Kidney glomerular epithelial cell (primary cell): ENCODE measurements around the gene PTPDC1.
"Not testable (repeated sequence)": the region's sequence is repeated elsewhere in the genome, so short reads cannot be mapped to it uniquely, and the experiment has no call there.

Experiments used
- DNase-seq: peaks from one replicate; lab custom pipeline; 2025; lab: John Stamatoyannopoulos, UW

The PTPDC1 gene

GRCh38 chr9:94086486-94087345 is 2.5 kb downstream of the PTPDC1 start:
- no peak for DNase-seq

GRCh38 chr9:94094219-94095145 is 10.2 kb downstream of the PTPDC1 start:
- not testable (repeated sequence) for DNase-seq

GRCh38 chr9:94096819-94097577 is 12.7 kb downstream of the PTPDC1 start:
- no peak for DNase-seq

GRCh38 chr9:94097788-94098414 is 13.6 kb downstream of the PTPDC1 start:
- no peak for DNase-seq

- DNase-seq, result no peak
Observed at GRCh38 chr9:94100152-94100879, 16.1 kb downstream of the PTPDC1 start.

GRCh38 chr9:94101162-94101853 is 17.0 kb downstream of the PTPDC1 start:
- no peak for DNase-seq

- DNase-seq, result no peak
Observed at GRCh38 chr9:94108584-94108983, 24.3 kb downstream of the PTPDC1 start.

- DNase-seq, result no peak
Observed at GRCh38 chr9:94110821-94111252, 26.6 kb downstream of the PTPDC1 start.

- DNase-seq, result no peak
Observed at GRCh38 chr9:94111446-94111845, 27.2 kb downstream of the PTPDC1 start.

- no peak for DNase-seq
Observed at GRCh38 chr9:94112716-94113465, 28.6 kb downstream of the PTPDC1 start.

GRCh38 chr9:94120088-94120487 is 35.8 kb downstream of the PTPDC1 start:
- DNase-seq, result not testable (repeated sequence)

- DNase-seq, result no peak
Observed at GRCh38 chr9:94120854-94121376, 36.7 kb downstream of the PTPDC1 start.

- no peak for DNase-seq
Observed at GRCh38 chr9:94126844-94127243, 42.6 kb downstream of the PTPDC1 start.

- no peak for DNase-seq
Observed at GRCh38 chr9:94127806-94128205, 43.5 kb downstream of the PTPDC1 start.

GRCh38 chr9:94128580-94128979 is 44.3 kb downstream of the PTPDC1 start:
- DNase-seq, result no peak

- no peak for DNase-seq
Observed at GRCh38 chr9:94134629-94135028, 50.4 kb downstream of the PTPDC1 start.

- DNase-seq, result peak; percentile 19
Observed at GRCh38 chr9:94135222-94135621, 51.0 kb downstream of the PTPDC1 start.

GRCh38 chr9:94139672-94140417 is 55.6 kb downstream of the PTPDC1 start:
- peak; percentile 97 for DNase-seq

GRCh38 chr9:94140418-94140780 is 56.1 kb downstream of the PTPDC1 start:
- no peak for DNase-seq
